B cell (primary cell): Measurements from ENCODE around the gene C10orf62. TPM values are rescaled to one million over a fixed set of nuclear protein-coding genes. Genes with fewer than 3 reads are reported as not detected.

Experiments used
- ATAC-seq: fragments of 200-7000 bp; cut with Tn5 transposase; one replicate; pipeline ENCODE4 v1.10.0; 2021; ENCODE audit warnings: low read depth, mild to moderate bottlenecking, moderate number of reproducible peaks, moderate library complexity
- CTCF ChIA-PET: fragments of 350-600 bp; sonication (Branson Sonifier 250); formaldehyde crosslinking; loops from one replicate; lab custom pipeline; 2021; ENCODE audit warnings: antibody characterized with exemption, inconsistent platforms; lab: Charles Lee
- POLR2A ChIA-PET: fragments of 350-600 bp; sonication (Branson Sonifier 250); formaldehyde crosslinking; loops from one replicate; lab custom pipeline; 2021; ENCODE audit warnings: antibody characterized with exemption; lab: Charles Lee
- DNase-seq: peaks from one replicate; pipeline ENCODE4 v3.0.0; 2013
- H2AFZ ChIP-seq: 2 replicates; pipeline ENCODE4 v1.6.1; 2012; ENCODE audit warnings: mild to moderate bottlenecking, low read depth, low read length; ENCODE audit not compliant: insufficient read depth, poor library complexity, severe bottlenecking
- H3K27ac ChIP-seq, 2 donors: 1 replicate in 1 of 2; 2 replicates in 1 of 2; pipeline ENCODE4 v1.5.1; 2012 to 2013; ENCODE audit warnings: low read length in 2 of 2, mild to moderate bottlenecking in 2 of 2, moderate library complexity in 1 of 2
- H3K27me3 ChIP-seq, 4 experiments: fragments of 200-600 bp in 1 of 4; sonication (generic) in 1 of 4; replicated peaks in 1 of 4; 1 replicate in 2 of 4; 2 replicates in 2 of 4; pipeline versions ENCODE4 v1.6.1 to v1.7.0; 2013 to 2016; ENCODE audit warnings: low read length in 3 of 4, mild to moderate bottlenecking in 2 of 4, mixed read lengths in 1 of 4, moderate library complexity in 1 of 4; ENCODE audit not compliant: insufficient read depth in 4 of 4, control insufficient read depth in 3 of 4; ENCODE audit errors: control extremely low read depth in 1 of 4
- H3K36me3 ChIP-seq, 2 experiments: replicated peaks in 1 of 2; 1 replicate in 1 of 2; 2 replicates in 1 of 2; pipeline versions ENCODE4 v1.6.1 to v1.7.1; 2013; ENCODE audit warnings: low read length in 1 of 2; ENCODE audit not compliant: insufficient read depth in 2 of 2, control insufficient read depth in 1 of 2; ENCODE audit errors: control extremely low read depth in 1 of 2, extremely low read depth in 1 of 2
- H3K4me1 ChIP-seq, 2 donors: fragments of 200-600 bp in 1 of 2; sonication (generic) in 1 of 2; 1 replicate in 1 of 2; 2 replicates in 1 of 2; pipeline versions ENCODE4 v1.5.1 to v1.6.1; 2013 to 2017; ENCODE audit warnings: low read length in 2 of 2; ENCODE audit not compliant: control insufficient read depth in 2 of 2, insufficient read depth in 2 of 2
- H3K4me2 ChIP-seq: replicated peaks from 2 replicates; pipeline ENCODE3; 2012; ENCODE audit warnings: mild to moderate bottlenecking, low read depth, low read length; ENCODE audit not compliant: poor library complexity, severe bottlenecking
- H3K4me3 ChIP-seq, 5 experiments: fragments of 200-600 bp in 1 of 5; sonication (generic) in 1 of 5; 1 replicate in 3 of 5; 2 replicates in 2 of 5; pipeline versions ENCODE4 v1.5.1 to v1.7.0; 2011 to 2016; ENCODE audit warnings: low read length in 4 of 5, mild to moderate bottlenecking in 4 of 5, low read depth in 2 of 5, control low read depth in 1 of 5, moderate library complexity in 1 of 5; ENCODE audit not compliant: insufficient read depth in 1 of 5; ENCODE audit errors: control extremely low read depth in 1 of 5, extremely low read depth in 1 of 5
- H3K79me2 ChIP-seq: fragments of 200-600 bp; sonication (generic); one replicate; pipeline ENCODE4 v1.6.0; 2016; ENCODE audit warnings: low read length; ENCODE audit not compliant: control insufficient read depth, insufficient read depth
- H3K9ac ChIP-seq: fragments of 200-600 bp; sonication (generic); 2 replicates; pipeline ENCODE4 v1.6.1; 2017; ENCODE audit warnings: mild to moderate bottlenecking, low read length, moderate library complexity
- H3K9me3 ChIP-seq, 3 donors: one replicate each; pipeline versions ENCODE4 v1.6.1 to v1.7.1; 2013; ENCODE audit warnings: low read length in 2 of 3; ENCODE audit not compliant: control insufficient read depth in 2 of 3, insufficient read depth in 1 of 3; ENCODE audit errors: control extremely low read depth in 1 of 3
- H4K20me1 ChIP-seq: 2 replicates; pipeline ENCODE4 v1.6.0; 2012; ENCODE audit warnings: mild to moderate bottlenecking, low read length; ENCODE audit not compliant: insufficient read depth, control insufficient read depth, poor library complexity, severe bottlenecking
- H3K27ac Mint-ChIP-seq: one replicate; pipeline ENCODE4 v1.8.0; 2021; ENCODE audit warnings: mixed read lengths
- H3K27me3 Mint-ChIP-seq: one replicate; pipeline ENCODE4 v1.8.0; 2021; ENCODE audit warnings: mixed read lengths
- H3K4me1 Mint-ChIP-seq: one replicate; pipeline ENCODE4 v1.8.0; 2021; ENCODE audit warnings: mixed read lengths
- H3K4me3 Mint-ChIP-seq: one replicate; pipeline ENCODE4 v1.8.0; 2021; ENCODE audit warnings: mixed read lengths
- H3K9me3 Mint-ChIP-seq: one replicate; pipeline ENCODE4 v1.8.0; 2022; ENCODE audit warnings: mixed read lengths; ENCODE audit not compliant: insufficient read depth
- EZH2 ChIP-seq: IDR thresholded peaks from 2 replicates; pipeline ENCODE4 v1.6.1; 2012; ENCODE audit warnings: borderline replicate concordance, low read depth, mild to moderate bottlenecking, moderate library complexity, low read length; ENCODE audit not compliant: insufficient read depth, poor library complexity, severe bottlenecking
- WGBS: methylation state at CpG from one replicate; pipeline ENCODE4 v1.1.5; 2013; ENCODE audit warnings: missing lambda C conversion rate; ENCODE audit not compliant: insufficient coverage; 5-methylcytosine and 5-hydroxymethylcytosine counted together
- intact Hi-C: fragments of 100-400 bp; cut with micrococcal nuclease; formaldehyde crosslinking; loops from one replicate; pipeline ENCODE4 v1.10.0; 2022
- polyA plus RNA-seq: library from polyadenylated mRNA; depleted of rRNA; stranded (reverse); fragments of >200 nt; gene quantifications from 2 replicates; pipeline ENCODE4 v1.2.3, GENCODE V29; 2012
- total RNA-seq, 2 donors: library from RNA; stranded (reverse); fragments of 120-200 nt in 1 of 2; gene quantifications; 1 replicate in 1 of 2; 2 replicates in 1 of 2; pipeline versions ENCODE4 v1.2.3 to v1.2.4, GENCODE V29; 2013 to 2022
- TF ChIP-seq, protein P1 (sequence below): fragments of 200-600 bp; IDR thresholded peaks from one replicate; pipeline ENCODE4 v1.8.0; 2022; ENCODE audit warnings: antibody characterized with exemption, mild to moderate bottlenecking

C10orf62 gene
- total and polyA plus RNA-seq, 2 donors (not counting 1 experiment from before 2014, with no cell fraction given): not detected

DNA sequence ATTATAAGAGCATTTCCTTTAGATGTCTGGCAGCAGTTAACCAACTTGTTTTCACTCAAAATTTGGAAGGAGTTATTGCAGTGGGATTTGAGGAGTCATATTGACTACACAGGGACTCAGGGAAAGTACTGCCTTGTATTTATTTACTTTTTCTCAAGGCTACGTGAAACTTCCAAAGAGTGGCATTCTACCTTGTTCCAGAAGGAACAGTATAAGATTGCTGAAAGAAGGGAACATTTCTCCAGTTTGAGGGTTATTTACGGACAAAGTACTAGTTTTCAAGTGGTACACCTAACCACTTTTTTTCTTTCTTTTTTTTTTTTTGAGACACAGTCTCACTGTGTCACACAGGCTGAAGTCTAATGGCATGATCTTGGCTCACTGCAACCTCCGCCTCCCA is 38.7 kb downstream of the C10orf62 start:
- H4K20me1 ChIP-seq: no peaks in the 10 kb centered on the region
- peaks cover 0 to 6% of the 10 kb centered on the region in 2 donors for H3K4me1 ChIP-seq
- H3K36me3 ChIP-seq: no peaks in the 10 kb centered on the region
- no peak for DNase-seq
- H3K27me3 ChIP-seq: peaks cover 0 to 6% (median 0%) of the 10 kb centered on the region in 4 experiments
- TF ChIP-seq EZH2: no peak
- TF ChIP-seq, protein P1, sequence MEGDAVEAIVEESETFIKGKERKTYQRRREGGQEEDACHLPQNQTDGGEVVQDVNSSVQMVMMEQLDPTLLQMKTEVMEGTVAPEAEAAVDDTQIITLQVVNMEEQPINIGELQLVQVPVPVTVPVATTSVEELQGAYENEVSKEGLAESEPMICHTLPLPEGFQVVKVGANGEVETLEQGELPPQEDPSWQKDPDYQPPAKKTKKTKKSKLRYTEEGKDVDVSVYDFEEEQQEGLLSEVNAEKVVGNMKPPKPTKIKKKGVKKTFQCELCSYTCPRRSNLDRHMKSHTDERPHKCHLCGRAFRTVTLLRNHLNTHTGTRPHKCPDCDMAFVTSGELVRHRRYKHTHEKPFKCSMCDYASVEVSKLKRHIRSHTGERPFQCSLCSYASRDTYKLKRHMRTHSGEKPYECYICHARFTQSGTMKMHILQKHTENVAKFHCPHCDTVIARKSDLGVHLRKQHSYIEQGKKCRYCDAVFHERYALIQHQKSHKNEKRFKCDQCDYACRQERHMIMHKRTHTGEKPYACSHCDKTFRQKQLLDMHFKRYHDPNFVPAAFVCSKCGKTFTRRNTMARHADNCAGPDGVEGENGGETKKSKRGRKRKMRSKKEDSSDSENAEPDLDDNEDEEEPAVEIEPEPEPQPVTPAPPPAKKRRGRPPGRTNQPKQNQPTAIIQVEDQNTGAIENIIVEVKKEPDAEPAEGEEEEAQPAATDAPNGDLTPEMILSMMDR: no peak
- no peak for ATAC-seq
- WGBS: 100% methylated on average over 1 of the region's 3 CpGs
- peaks cover 6% of the 10 kb centered on the region for H3K4me1 Mint-ChIP-seq
- H3K9me3 Mint-ChIP-seq: no peaks in the 10 kb centered on the region
- no peak overlapping the region for H3K27ac ChIP-seq
- intact Hi-C loops: no loop called here
- ChIA-PET POLR2A (no interaction called here), CTCF (interaction anchor here (0.9 kb wide), 1 partner anchor 21 kb away, joined by 5 read pairs; no protein-coding TSS in a partner anchor)
- H3K9me3 ChIP-seq: no peaks in the 10 kb centered on the region
- no peaks in the 10 kb centered on the region for H3K27me3 Mint-ChIP-seq
- no peak overlapping the region for H3K9ac ChIP-seq
- no peak overlapping the region for H3K27ac Mint-ChIP-seq
- no peaks in the 10 kb centered on the region for H3K79me2 ChIP-seq
- no peak overlapping the region for H3K4me2 ChIP-seq
- H2AFZ ChIP-seq: no peak overlapping the region
- no peak overlapping the region for H3K4me3 Mint-ChIP-seq
- H3K4me3 ChIP-seq: no peak overlapping the region

DNA sequence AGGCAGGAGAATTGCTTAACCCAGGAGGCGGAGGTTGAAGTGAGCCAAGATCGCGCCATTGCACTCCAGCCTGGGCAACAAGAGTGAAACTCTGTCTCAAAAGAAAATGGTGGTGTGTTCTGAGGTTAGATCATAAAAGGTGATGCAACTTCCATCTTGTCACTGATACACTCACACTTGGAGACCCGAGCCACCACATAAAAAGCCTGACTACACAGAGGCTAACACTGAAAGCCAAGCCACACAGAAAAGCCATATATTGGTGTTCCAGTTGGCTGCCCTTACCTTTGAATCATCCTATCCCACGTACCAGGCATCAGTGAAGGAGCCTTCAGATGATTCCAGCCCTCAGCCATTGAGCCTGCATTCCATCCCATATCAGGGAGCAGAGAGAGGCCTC is 39.8 kb downstream of the C10orf62 start:
- Histone ChIP-seq H3K27ac (no peak overlapping the region), H3K79me2 (no peaks in the 10 kb centered on the region), H3K27me3 (peaks cover 0 to 6% (median 0%) of the 10 kb centered on the region in 4 experiments), H3K4me1 (peaks cover 0 to 11% of the 10 kb centered on the region in 2 donors), H4K20me1 (no peaks in the 10 kb centered on the region), H3K36me3 (no peaks in the 10 kb centered on the region), H3K4me2 (no peak overlapping the region), H3K4me3 (no peak overlapping the region), H3K9me3 (no peaks in the 10 kb centered on the region), H3K9ac (no peak overlapping the region), H2AFZ (no peak overlapping the region)
- no peak for TF ChIP-seq EZH2
- TF ChIP-seq, protein P1: no peak
- 87% methylated on average over 5 of the region's 5 CpGs for whole genome bisulfite sequencing
- no peak overlapping the region for H3K4me3 Mint-ChIP-seq
- intact Hi-C loops: no loop called here
- no peaks in the 10 kb centered on the region for H3K9me3 Mint-ChIP-seq
- CTCF ChIA-PET: no interaction called here
- no peaks in the 10 kb centered on the region for H3K27me3 Mint-ChIP-seq
- peaks cover 13% of the 10 kb centered on the region for H3K4me1 Mint-ChIP-seq
- POLR2A ChIA-PET: no interaction called here
- DNase-seq: no peak
- no peak overlapping the region for H3K27ac Mint-ChIP-seq
- no peak for ATAC-seq
